Measurements from ENCODE around the gene LRMDA. TPM values are rescaled to one million over a fixed set of nuclear protein-coding genes. Genes with fewer than 3 reads are reported as not detected.
A peak's percentile ranks its signal among the peaks of the same experiment; 100 is the strongest.

The LRMDA gene
- total and polyA plus RNA-seq, 2 of the 13 experiments (the other 11 are each of a cell fraction or from before 2014, with no cell fraction given) = 13.4 to 22.0 TPM

- TF ChIP-seq GLMP (CRISPR knock-in tag; IDR thresholded peaks at IDR 0.05; ENCODE audit: borderline replicate concordance) (no peak), ZBTB2 (CRISPR knock-in tag; IDR thresholded peaks at IDR 0.05; ENCODE audit: low read depth) (no peak), KDM2A (CRISPR knock-in tag; IDR thresholded peaks at IDR 0.05; ENCODE audit: borderline replicate concordance, low read depth) (no peak), ZNF567 (CRISPR knock-in tag; IDR thresholded peaks at IDR 0.05; ENCODE audit: borderline replicate concordance) (peak; percentile 55; the same call in 1 of the 2 replicates), HMG20A (CRISPR knock-in tag; IDR thresholded peaks at IDR 0.05; ENCODE audit: borderline replicate concordance) (peak; percentile 80; the same call in 1 of the 2 replicates), HNRNPH1 (optimal IDR thresholded peaks at IDR 0.05; ENCODE audit: low read depth, low read length) (no peak), NFIB (CRISPR knock-in tag; IDR thresholded peaks at IDR 0.05; ENCODE audit: borderline replicate concordance) (no peak), TBX2 (CRISPR knock-in tag; IDR thresholded peaks at IDR 0.05; ENCODE audit: borderline replicate concordance) (peak; percentile 99), BATF2 (CRISPR knock-in tag; IDR thresholded peaks at IDR 0.05) (0 out of 2 replicates have a peak, but pooled peaks have one; percentile 28), ZBTB14 (CRISPR knock-in tag; IDR thresholded peaks at IDR 0.05) (no peak), ZC3H13 (CRISPR knock-in tag; IDR thresholded peaks at IDR 0.05) (no peak), CTCF (CRISPR knock-in tag; IDR thresholded peaks at IDR 0.05) (no peak), ZNF354B (CRISPR knock-in tag; IDR thresholded peaks at IDR 0.05) (no peak), ZNF224 (CRISPR knock-in tag; IDR thresholded peaks at IDR 0.05) (no peak), SMC3 (IDR thresholded peaks at IDR 0.05; ENCODE audit: low read length) (no peak; the same call in 1 of the 2 replicates), ZSCAN12 (CRISPR knock-in tag; IDR thresholded peaks at IDR 0.05) (0 out of 2 replicates have a peak, but pooled peaks have one; percentile 15), ZNF431 (CRISPR knock-in tag; IDR thresholded peaks at IDR 0.05; ENCODE audit: borderline replicate concordance, low read depth) (no peak), RARG (CRISPR knock-in tag; IDR thresholded peaks at IDR 0.05; ENCODE audit: low read depth) (no peak), SP2 (CRISPR knock-in tag; IDR thresholded peaks at IDR 0.05) (no peak), ZNF264 (CRISPR knock-in tag; IDR thresholded peaks at IDR 0.05) (0 out of 2 replicates have a peak, but pooled peaks have one; percentile 52), MYNN (CRISPR knock-in tag; IDR thresholded peaks at IDR 0.05; ENCODE audit: low read depth) (no peak), ZFP36 (IDR thresholded peaks at IDR 0.05; ENCODE audit: borderline replicate concordance, low read depth, low read length, partially characterized antibody) (no peak)
Observed at GRCh38 chr10:75788394-75789205, 357.2 kb downstream of the LRMDA start (continued).

All from HepG2 (cell line).